Neural progenitor cell (in vitro differentiated cells): Measurements from ENCODE around the gene CPOX.

Source experiments
- EZH2 ChIP-seq: fragments of 200-600 bp; sonication (generic); IDR thresholded peaks from 2 replicates; pipeline ENCODE4 v1.6.1; 2017; ENCODE audit warnings: antibody characterized with exemption, mild to moderate bottlenecking, moderate library complexity
- EZH2phosphoT487 ChIP-seq: fragments of 200-600 bp; sonication (generic); IDR thresholded peaks from 2 replicates; pipeline ENCODE4 v1.6.1; 2017; ENCODE audit warnings: antibody characterized with exemption
- TF ChIP-seq, protein P1 (sequence below): fragments of 200-600 bp; sonication (generic); IDR thresholded peaks from 2 replicates; pipeline ENCODE4 v1.5.1; 2017; ENCODE audit warnings: antibody characterized with exemption, mild to moderate bottlenecking

DNA sequence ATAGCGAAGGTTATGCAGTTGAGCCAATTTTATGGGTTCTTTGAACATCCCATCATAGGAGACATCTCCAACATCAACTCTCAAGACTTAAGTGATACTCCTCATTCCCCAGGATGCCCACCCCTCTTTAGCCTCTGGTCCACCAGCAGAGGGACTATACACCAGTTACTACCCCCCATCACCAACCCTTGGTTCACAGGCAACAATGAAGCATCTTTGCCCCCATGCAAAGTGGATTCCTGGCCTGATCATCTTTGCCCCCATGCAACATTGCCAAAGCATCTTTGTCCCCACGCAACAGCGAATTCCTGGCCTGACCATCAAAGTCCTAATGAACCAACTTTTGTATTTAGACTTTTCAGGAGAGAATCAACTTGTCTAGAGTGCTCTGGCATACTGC lies 42.6 kb downstream of the CPOX start:
- TF ChIP-seq, protein P1, sequence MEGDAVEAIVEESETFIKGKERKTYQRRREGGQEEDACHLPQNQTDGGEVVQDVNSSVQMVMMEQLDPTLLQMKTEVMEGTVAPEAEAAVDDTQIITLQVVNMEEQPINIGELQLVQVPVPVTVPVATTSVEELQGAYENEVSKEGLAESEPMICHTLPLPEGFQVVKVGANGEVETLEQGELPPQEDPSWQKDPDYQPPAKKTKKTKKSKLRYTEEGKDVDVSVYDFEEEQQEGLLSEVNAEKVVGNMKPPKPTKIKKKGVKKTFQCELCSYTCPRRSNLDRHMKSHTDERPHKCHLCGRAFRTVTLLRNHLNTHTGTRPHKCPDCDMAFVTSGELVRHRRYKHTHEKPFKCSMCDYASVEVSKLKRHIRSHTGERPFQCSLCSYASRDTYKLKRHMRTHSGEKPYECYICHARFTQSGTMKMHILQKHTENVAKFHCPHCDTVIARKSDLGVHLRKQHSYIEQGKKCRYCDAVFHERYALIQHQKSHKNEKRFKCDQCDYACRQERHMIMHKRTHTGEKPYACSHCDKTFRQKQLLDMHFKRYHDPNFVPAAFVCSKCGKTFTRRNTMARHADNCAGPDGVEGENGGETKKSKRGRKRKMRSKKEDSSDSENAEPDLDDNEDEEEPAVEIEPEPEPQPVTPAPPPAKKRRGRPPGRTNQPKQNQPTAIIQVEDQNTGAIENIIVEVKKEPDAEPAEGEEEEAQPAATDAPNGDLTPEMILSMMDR = no peak
- TF ChIP-seq EZH2 (no peak), EZH2phosphoT487 (no peak)
